ENCODE results near the gene TFB1M. TPM values are rescaled to one million over a fixed set of nuclear protein-coding genes. Genes with fewer than 3 reads are reported as not detected.
"Not testable (repeated sequence)": the region's sequence is repeated elsewhere in the genome, so short reads cannot be mapped to it uniquely, and the experiment has no call there.

The TFB1M gene
- total RNA-seq, 1 donor from 2014 or later, result 15.3 TPM

- Mint-ChIP-seq H3K27me3 (ENCODE audit: low read depth) (no peaks in the 10 kb centered on the region), H3K4me1 (ENCODE audit: low read depth) (no peaks in the 10 kb centered on the region), H3K27ac (ENCODE audit: unreplicated experiment) (no peak overlapping the region), H3K4me3 (ENCODE audit: unreplicated experiment) (no peak overlapping the region), H3K36me3 (ENCODE audit: low read depth) (peaks cover 1% of the 10 kb centered on the region), H3K9me3 (ENCODE audit: low read depth) (peaks cover 3% of the 10 kb centered on the region)
- no peak for TF ChIP-seq CTCF (IDR thresholded peaks at IDR 0.05)
- no peak for DNase-seq (ENCODE audit: low spot score)
These were observed 79.6 kb downstream of the TFB1M start for GRCh38 chr6:155234687-155235086.

GRCh38 chr6:155234167-155234566 lies 80.1 kb downstream of the TFB1M start:
- Mint-ChIP-seq H3K27ac (ENCODE audit: unreplicated experiment) (no peak overlapping the region), H3K36me3 (ENCODE audit: low read depth) (peaks cover 1% of the 10 kb centered on the region), H3K27me3 (ENCODE audit: low read depth) (no peaks in the 10 kb centered on the region), H3K4me1 (ENCODE audit: low read depth) (peaks cover under 1% of the 10 kb centered on the region), H3K4me3 (ENCODE audit: unreplicated experiment) (no peak overlapping the region), H3K9me3 (ENCODE audit: low read depth) (peaks cover 3% of the 10 kb centered on the region)
- TF ChIP-seq CTCF (IDR thresholded peaks at IDR 0.05), result no peak
- no peak for DNase-seq (ENCODE audit: low spot score)

GRCh38 chr6:155232848-155233247 lies 81.4 kb downstream of the TFB1M start:
- Mint-ChIP-seq H3K36me3 (ENCODE audit: low read depth) (no peaks in the 10 kb centered on the region), H3K4me3 (ENCODE audit: unreplicated experiment) (no peak overlapping the region), H3K27ac (ENCODE audit: unreplicated experiment) (no peak overlapping the region), H3K9me3 (ENCODE audit: low read depth) (no peaks in the 10 kb centered on the region), H3K27me3 (ENCODE audit: low read depth) (no peaks in the 10 kb centered on the region), H3K4me1 (ENCODE audit: low read depth) (peaks cover 14% of the 10 kb centered on the region)
- DNase-seq (ENCODE audit: low spot score), result no peak
- no peak for TF ChIP-seq CTCF (IDR thresholded peaks at IDR 0.05)

GRCh38 chr6:155230975-155231374 lies 83.3 kb downstream of the TFB1M start:
- not testable (repeated sequence) for H3K27me3 Mint-ChIP-seq (ENCODE audit: low read depth); DNase-seq (ENCODE audit: low spot score); H3K27ac Mint-ChIP-seq (ENCODE audit: unreplicated experiment); H3K4me3 Mint-ChIP-seq (ENCODE audit: unreplicated experiment); H3K36me3 Mint-ChIP-seq (ENCODE audit: low read depth); H3K9me3 Mint-ChIP-seq (ENCODE audit: low read depth)
- peaks cover 14% of the 10 kb centered on the region for H3K4me1 Mint-ChIP-seq (ENCODE audit: low read depth)

GRCh38 chr6:155228546-155229166 lies 85.6 kb downstream of the TFB1M start:
- DNase-seq (ENCODE audit: low spot score), result no peak
- H3K4me3 Mint-ChIP-seq (ENCODE audit: unreplicated experiment), result peak overlapping the region; percentile 1

More at GRCh38 chr6:155228546-155229166, 85.6 kb downstream of the TFB1M start:
- Mint-ChIP-seq H3K27me3 (ENCODE audit: low read depth) (no peaks in the 10 kb centered on the region), H3K36me3 (ENCODE audit: low read depth) (peaks cover 2% of the 10 kb centered on the region), H3K27ac (ENCODE audit: unreplicated experiment) (peak overlapping the region; percentile 73), H3K4me1 (ENCODE audit: low read depth) (peaks cover 26% of the 10 kb centered on the region), H3K9me3 (ENCODE audit: low read depth) (peaks cover 2% of the 10 kb centered on the region)
- TF ChIP-seq CTCF (IDR thresholded peaks at IDR 0.05), result no peak
